GM10266 (cell line): ENCODE results near the gene UBE3C.

Experiments used
- DNase-seq: peaks from one replicate; pipeline ENCODE4 v3.0.0; 2012; ENCODE audit errors: extremely low spot score
- TF ChIP-seq, protein P1 (sequence below): IDR thresholded peaks from 2 replicates; pipeline ENCODE4 v1.5.1; 2012; ENCODE audit warnings: mild to moderate bottlenecking, low read depth; ENCODE audit not compliant: control insufficient read depth, insufficient read depth; ENCODE audit errors: missing control alignments

Gene UBE3C

GRCh38 chr7:157297185-157297584 lies 158.5 kb downstream of the UBE3C start:
- DNase-seq = no peak
- TF ChIP-seq, protein P1, sequence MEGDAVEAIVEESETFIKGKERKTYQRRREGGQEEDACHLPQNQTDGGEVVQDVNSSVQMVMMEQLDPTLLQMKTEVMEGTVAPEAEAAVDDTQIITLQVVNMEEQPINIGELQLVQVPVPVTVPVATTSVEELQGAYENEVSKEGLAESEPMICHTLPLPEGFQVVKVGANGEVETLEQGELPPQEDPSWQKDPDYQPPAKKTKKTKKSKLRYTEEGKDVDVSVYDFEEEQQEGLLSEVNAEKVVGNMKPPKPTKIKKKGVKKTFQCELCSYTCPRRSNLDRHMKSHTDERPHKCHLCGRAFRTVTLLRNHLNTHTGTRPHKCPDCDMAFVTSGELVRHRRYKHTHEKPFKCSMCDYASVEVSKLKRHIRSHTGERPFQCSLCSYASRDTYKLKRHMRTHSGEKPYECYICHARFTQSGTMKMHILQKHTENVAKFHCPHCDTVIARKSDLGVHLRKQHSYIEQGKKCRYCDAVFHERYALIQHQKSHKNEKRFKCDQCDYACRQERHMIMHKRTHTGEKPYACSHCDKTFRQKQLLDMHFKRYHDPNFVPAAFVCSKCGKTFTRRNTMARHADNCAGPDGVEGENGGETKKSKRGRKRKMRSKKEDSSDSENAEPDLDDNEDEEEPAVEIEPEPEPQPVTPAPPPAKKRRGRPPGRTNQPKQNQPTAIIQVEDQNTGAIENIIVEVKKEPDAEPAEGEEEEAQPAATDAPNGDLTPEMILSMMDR = no peak

GRCh38 chr7:157299317-157299612 lies 160.5 kb downstream of the UBE3C start:
- DNase-seq = no peak
- TF ChIP-seq, protein P1 = no peak

- DNase-seq = no peak
- TF ChIP-seq, protein P1 = no peak
Observed at GRCh38 chr7:157299613-157300368, 161.1 kb downstream of the UBE3C start.

DNA sequence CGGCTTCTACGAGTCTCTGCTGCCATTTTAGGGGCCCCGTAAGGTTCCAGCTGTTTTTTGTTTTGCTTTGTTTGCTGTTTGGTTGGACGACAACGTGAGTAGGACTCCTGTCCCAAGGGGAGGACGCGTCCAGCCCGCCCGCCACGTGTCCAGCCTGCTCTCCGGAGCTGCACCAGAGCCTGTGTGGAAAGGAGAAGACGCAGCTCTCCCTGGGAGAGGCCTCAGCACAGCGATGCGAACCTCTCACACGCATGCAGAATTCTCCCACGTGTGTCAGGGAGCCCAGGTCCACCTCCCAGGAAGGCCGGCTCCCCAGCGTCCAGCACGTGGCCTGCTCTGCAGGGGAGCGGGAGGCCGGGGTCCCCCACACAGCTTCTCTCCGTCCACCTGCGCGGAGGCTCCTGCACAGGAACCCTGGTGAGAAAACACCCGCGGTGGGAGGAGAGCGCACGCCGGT lies 161.7 kb downstream of the UBE3C start:
- TF ChIP-seq, protein P1 = no peak
- no peak for DNase-seq

DNA sequence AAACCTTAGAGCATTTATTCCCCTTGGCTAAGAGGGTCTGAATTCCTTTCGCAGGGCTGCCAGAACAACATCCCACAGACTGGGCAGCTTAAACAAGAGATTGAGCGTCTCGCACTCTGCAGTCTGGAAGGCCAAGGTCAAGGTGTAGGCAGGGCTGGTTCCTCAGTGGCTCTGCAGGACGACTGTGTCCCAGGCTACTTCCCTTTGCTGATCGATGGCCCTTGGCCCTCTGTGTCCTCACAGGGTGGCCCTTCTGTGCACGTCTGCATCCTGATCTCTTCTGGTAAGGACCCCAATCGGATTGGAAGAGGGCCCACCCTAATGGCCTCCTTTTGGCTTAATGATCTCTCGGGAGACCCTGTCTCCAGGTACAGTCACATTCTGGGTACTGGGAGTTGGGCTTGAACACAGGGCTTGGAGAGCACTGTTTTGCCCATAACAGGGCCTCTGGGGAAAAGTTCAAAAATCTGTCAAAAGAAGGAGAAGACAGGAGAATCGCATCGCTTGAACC lies 162.9 kb downstream of the UBE3C start:
- DNase-seq = no peak
- TF ChIP-seq, protein P1 = no peak

DNA sequence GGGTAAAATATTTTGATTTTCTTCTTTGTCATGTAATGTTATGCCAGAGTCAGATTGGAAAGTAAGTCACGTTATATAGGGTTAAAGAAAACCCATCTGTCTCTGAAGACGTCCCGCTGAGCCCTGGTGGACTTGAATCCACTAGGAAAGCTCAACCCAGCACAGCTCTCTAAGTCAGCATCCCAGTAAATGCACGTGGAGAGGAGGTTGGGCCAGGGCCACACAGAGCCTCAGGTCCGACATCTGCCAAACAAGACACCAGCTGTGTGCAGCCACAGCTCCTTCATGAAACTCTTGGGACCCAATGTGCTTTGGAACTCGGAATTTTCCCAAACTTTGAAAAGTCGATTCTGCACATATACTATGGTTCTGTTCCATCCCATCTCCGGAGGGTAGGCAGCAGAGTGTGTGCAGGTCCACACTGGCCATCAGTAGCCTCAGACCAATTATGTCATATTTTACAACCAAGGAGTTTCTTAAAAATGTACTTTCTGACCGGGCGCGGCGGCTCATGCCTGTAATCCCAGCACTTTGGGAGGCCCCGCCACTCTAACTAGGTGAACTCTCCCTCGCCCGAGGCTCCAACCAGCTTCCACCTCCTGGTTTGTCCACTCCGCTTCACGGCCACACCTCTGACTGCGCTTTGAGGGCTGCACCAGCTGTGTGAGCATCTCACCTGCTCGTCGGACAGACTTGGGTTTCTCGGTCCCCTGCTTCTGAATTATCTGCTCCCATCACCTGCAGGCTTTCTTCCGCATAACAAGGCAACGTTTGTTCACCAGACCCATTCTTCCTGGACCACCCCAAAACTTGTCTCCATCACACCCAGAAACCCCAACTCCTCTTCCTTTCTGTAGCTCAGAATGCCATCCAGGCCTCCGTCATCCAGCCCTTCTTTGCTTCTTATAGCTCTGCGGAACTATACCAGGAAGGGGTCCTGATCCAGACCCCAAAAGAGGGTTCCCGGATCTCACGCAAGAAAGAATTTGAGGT lies 168.4 kb downstream of the UBE3C start:
- TF ChIP-seq, protein P1 = no peak

More for the DNA sequence above, 168.4 kb downstream of the UBE3C start:
- DNase-seq = no peak
